ENCODE results near the gene ARHGEF19. TPM values are rescaled to one million over a fixed set of nuclear protein-coding genes. Genes with fewer than 3 reads are reported as not detected.

The ARHGEF19 gene
- total and polyA plus RNA-seq, 2 experiments from 2014 or later = 21.0 to 24.8 TPM

GRCh38 chr1:16230744-16231143, 18.3 kb upstream of the ARHGEF19 start:
- no peaks in the 10 kb centered on the region for H3K79me2 ChIP-seq
- no peaks in the 10 kb centered on the region for H3K9me3 ChIP-seq (ENCODE audit: low read depth)
- H3K9me2 ChIP-seq (replicated peaks; ENCODE audit: insufficient read depth) = no peaks in the 10 kb centered on the region
- 89% methylated on average over 13 of the region's 13 CpGs for WGBS (ENCODE audit: low lambda C conversion rate, missing lambda C conversion rate)
- H2AFZ ChIP-seq = no peak overlapping the region
- TF ChIP-seq EZH2phosphoT487 (IDR thresholded peaks at IDR 0.05; ENCODE audit: low read depth, severe bottlenecking, unreplicated experiment) = no peak
- no peak for TF ChIP-seq CTCF (IDR thresholded peaks at IDR 0.05; ENCODE audit: poor library complexity)
- no peak for TF ChIP-seq EZH2 (IDR thresholded peaks at IDR 0.05; ENCODE audit: borderline replicate concordance)
- no peak for DNase-seq (ENCODE audit: low spot score)
- H3K4me3 ChIP-seq = no peak overlapping the region
- H4K20me1 ChIP-seq (ENCODE audit: insufficient read depth, poor library complexity, severe bottlenecking) = no peaks in the 10 kb centered on the region
- H3K4me1 ChIP-seq (ENCODE audit: insufficient read depth) = peaks cover 15% of the 10 kb centered on the region
- H3K36me3 ChIP-seq (replicated peaks; ENCODE audit: insufficient read depth, low read depth) = no peaks in the 10 kb centered on the region
- no peak overlapping the region for H3K27ac ChIP-seq
- peaks cover 21% of the 10 kb centered on the region for H3K27me3 ChIP-seq
- no peak overlapping the region for H3K4me2 ChIP-seq

- no peaks in the 10 kb centered on the region for H3K9me2 ChIP-seq (replicated peaks; ENCODE audit: insufficient read depth)
- no peak overlapping the region for H3K27ac ChIP-seq
- H3K9me3 ChIP-seq (ENCODE audit: low read depth) = no peaks in the 10 kb centered on the region
- no peaks in the 10 kb centered on the region for H3K36me3 ChIP-seq (replicated peaks; ENCODE audit: insufficient read depth, low read depth)
- peaks cover 21% of the 10 kb centered on the region for H3K27me3 ChIP-seq
- TF ChIP-seq CTCF (IDR thresholded peaks at IDR 0.05; ENCODE audit: poor library complexity) = no peak
- H2AFZ ChIP-seq = no peak overlapping the region
- DNase-seq (ENCODE audit: low spot score) = no peak
- no peaks in the 10 kb centered on the region for H4K20me1 ChIP-seq (ENCODE audit: insufficient read depth, poor library complexity, severe bottlenecking)
- peaks cover 15% of the 10 kb centered on the region for H3K4me1 ChIP-seq (ENCODE audit: insufficient read depth)
- H3K4me3 ChIP-seq = no peak overlapping the region
- 88% methylated on average over 13 of the region's 13 CpGs for WGBS (ENCODE audit: low lambda C conversion rate, missing lambda C conversion rate)
- no peaks in the 10 kb centered on the region for H3K79me2 ChIP-seq
- no peak overlapping the region for H3K4me2 ChIP-seq
These were observed 17.7 kb upstream of the ARHGEF19 start for GRCh38 chr1:16229976-16230740.

- H3K36me3 ChIP-seq (replicated peaks; ENCODE audit: insufficient read depth, low read depth) = no peaks in the 10 kb centered on the region
- WGBS (ENCODE audit: low lambda C conversion rate, missing lambda C conversion rate) = 12% methylated on average over 24 of the region's 46 CpGs
- TF ChIP-seq EZH2phosphoT487 (IDR thresholded peaks at IDR 0.05; ENCODE audit: low read depth, severe bottlenecking, unreplicated experiment) (no peak), CTCF (IDR thresholded peaks at IDR 0.05; ENCODE audit: poor library complexity) (no peak), EZH2 (IDR thresholded peaks at IDR 0.05; ENCODE audit: borderline replicate concordance) (no peak)
- H3K9me2 ChIP-seq (replicated peaks; ENCODE audit: insufficient read depth) = no peaks in the 10 kb centered on the region
- no peaks in the 10 kb centered on the region for H3K79me2 ChIP-seq
- H3K27me3 ChIP-seq = peaks cover 21% of the 10 kb centered on the region
- no peak overlapping the region for H3K27ac ChIP-seq
- peak overlapping the region; percentile 40 for H3K4me3 ChIP-seq
- H3K4me2 ChIP-seq = peak overlapping the region; percentile 91
- H3K9me3 ChIP-seq (ENCODE audit: low read depth) = no peaks in the 10 kb centered on the region
- peak overlapping the region; percentile 75 for H2AFZ ChIP-seq
- H3K4me1 ChIP-seq (ENCODE audit: insufficient read depth) = peaks cover 15% of the 10 kb centered on the region
- peak; percentile 76 for DNase-seq (ENCODE audit: low spot score)
- no peaks in the 10 kb centered on the region for H4K20me1 ChIP-seq (ENCODE audit: insufficient read depth, poor library complexity, severe bottlenecking)
These were observed 14.2 kb upstream of the ARHGEF19 start for GRCh38 chr1:16226490-16227179.
